Middle frontal gyrus (tissue), 1 donor: Measurements from ENCODE around the gene CRHR2.

Source experiments
- DNase-seq: peaks from one replicate; pipeline ENCODE4 v3.0.0-alpha.2; 2015; ENCODE audit warnings: low spot score; ENCODE audit errors: extremely low spot score

The CRHR2 gene

GRCh38 chr7:30633223-30633622 is 49.0 kb downstream of the CRHR2 start:
- DNase-seq, result no peak

- no peak for DNase-seq
These were observed 51.3 kb downstream of the CRHR2 start for GRCh38 chr7:30630986-30631385.

GRCh38 chr7:30627026-30627425 is 55.2 kb downstream of the CRHR2 start:
- no peak for DNase-seq

GRCh38 chr7:30625283-30625682 is 57.0 kb downstream of the CRHR2 start:
- no peak for DNase-seq

- no peak for DNase-seq
These were observed 63.3 kb downstream of the CRHR2 start for GRCh38 chr7:30618961-30619360.

- DNase-seq, result no peak
These were observed 64.1 kb downstream of the CRHR2 start for GRCh38 chr7:30618080-30618676.

- DNase-seq, result no peak
These were observed 64.9 kb downstream of the CRHR2 start for GRCh38 chr7:30617359-30617758.

GRCh38 chr7:30616318-30616717 is 65.9 kb downstream of the CRHR2 start:
- DNase-seq, result no peak

- DNase-seq, result no peak
These were observed 68.6 kb downstream of the CRHR2 start for GRCh38 chr7:30613366-30614325.

- DNase-seq, result no peak
These were observed 69.5 kb downstream of the CRHR2 start for GRCh38 chr7:30612658-30613265.

GRCh38 chr7:30605832-30606231 is 76.4 kb downstream of the CRHR2 start:
- DNase-seq, result no peak

GRCh38 chr7:30604901-30605300 is 77.4 kb downstream of the CRHR2 start:
- no peak for DNase-seq
